ENCODE data around the gene ZMIZ2. TPM values are rescaled to one million over a fixed set of nuclear protein-coding genes. Genes with fewer than 3 reads are reported as not detected.

The ZMIZ2 gene
- total RNA-seq, 1 donor from 2014 or later, result 53.0 TPM

DNA sequence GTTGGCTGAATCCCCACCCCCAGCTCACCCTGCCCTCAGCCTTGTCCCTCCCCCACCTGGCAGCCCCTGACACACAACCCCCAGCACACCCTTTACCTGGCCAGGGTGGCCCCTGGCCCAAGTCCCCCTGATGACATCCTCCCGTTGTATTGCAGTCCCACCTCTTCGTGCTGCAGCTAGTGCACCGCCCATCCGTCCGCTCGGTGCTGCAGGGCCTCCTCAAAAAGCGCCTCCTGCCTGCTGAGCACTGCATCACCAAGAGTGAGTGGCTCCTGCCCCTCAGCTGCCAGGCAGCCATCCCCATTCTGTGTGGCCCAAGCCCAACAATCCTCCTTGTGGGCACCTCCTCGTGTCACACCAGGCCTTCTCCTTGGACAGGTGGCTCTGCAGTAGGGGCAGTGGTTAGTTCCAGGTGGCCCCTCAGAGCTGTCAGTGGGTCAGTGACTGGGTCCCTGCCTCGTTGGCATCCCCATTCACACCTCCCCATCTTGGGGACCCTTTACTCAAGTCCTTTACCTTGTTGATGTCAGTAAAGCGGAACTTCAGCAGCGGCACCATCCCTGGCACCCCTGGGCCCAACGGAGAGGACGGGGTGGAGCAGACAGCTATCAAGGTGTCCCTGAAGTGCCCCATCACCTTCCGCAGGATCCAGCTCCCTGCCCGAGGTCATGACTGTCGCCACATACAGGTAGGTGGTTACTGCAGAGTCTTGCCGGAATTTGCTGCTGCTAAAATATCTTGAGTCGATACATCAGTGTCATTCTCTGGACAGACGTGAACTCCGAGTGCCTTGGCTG lies 14.3 kb downstream of the ZMIZ2 start:
- Histone ChIP-seq H3K27me3 (ENCODE audit: control insufficient read depth, insufficient read depth, low read length) (no peaks in the 10 kb centered on the region), H3K4me3 (ENCODE audit: low read depth, low read length) (no peak overlapping the region), H3K36me3 (ENCODE audit: control insufficient read depth, insufficient read depth, low read length) (peaks cover 3% of the 10 kb centered on the region)
- no peak for DNase-seq (ENCODE audit: low read depth)
- TF ChIP-seq, protein P1, sequence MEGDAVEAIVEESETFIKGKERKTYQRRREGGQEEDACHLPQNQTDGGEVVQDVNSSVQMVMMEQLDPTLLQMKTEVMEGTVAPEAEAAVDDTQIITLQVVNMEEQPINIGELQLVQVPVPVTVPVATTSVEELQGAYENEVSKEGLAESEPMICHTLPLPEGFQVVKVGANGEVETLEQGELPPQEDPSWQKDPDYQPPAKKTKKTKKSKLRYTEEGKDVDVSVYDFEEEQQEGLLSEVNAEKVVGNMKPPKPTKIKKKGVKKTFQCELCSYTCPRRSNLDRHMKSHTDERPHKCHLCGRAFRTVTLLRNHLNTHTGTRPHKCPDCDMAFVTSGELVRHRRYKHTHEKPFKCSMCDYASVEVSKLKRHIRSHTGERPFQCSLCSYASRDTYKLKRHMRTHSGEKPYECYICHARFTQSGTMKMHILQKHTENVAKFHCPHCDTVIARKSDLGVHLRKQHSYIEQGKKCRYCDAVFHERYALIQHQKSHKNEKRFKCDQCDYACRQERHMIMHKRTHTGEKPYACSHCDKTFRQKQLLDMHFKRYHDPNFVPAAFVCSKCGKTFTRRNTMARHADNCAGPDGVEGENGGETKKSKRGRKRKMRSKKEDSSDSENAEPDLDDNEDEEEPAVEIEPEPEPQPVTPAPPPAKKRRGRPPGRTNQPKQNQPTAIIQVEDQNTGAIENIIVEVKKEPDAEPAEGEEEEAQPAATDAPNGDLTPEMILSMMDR (IDR thresholded peaks at IDR 0.05; ENCODE audit: insufficient read depth, low read length, poor library complexity, severe bottlenecking), result no peak

DNA sequence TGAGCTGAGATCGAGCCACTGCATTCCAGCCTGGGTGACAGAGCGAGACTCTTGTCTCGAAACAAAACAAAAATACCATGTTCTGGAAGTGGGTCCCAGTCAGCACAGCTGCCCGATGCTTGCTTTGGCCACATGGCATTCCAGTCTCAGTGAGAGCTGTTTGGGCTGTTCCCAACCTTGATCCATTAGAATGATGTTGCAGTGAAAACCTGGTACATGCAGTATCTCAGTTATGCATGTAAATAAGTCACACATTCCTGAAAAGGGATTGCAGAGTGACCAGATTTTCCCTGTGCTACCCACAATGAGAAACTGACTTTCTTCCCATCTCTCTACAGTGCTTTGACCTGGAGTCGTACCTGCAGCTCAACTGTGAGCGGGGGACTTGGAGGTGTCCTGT lies 15.4 kb downstream of the ZMIZ2 start:
- Histone ChIP-seq H3K4me3 (ENCODE audit: low read depth, low read length) (no peak overlapping the region), H3K36me3 (ENCODE audit: control insufficient read depth, insufficient read depth, low read length) (peaks cover 3% of the 10 kb centered on the region), H3K27me3 (ENCODE audit: control insufficient read depth, insufficient read depth, low read length) (no peaks in the 10 kb centered on the region)
- DNase-seq (ENCODE audit: low read depth), result no peak
- TF ChIP-seq, protein P1 (IDR thresholded peaks at IDR 0.05; ENCODE audit: insufficient read depth, low read length, poor library complexity, severe bottlenecking), result no peak

DNA sequence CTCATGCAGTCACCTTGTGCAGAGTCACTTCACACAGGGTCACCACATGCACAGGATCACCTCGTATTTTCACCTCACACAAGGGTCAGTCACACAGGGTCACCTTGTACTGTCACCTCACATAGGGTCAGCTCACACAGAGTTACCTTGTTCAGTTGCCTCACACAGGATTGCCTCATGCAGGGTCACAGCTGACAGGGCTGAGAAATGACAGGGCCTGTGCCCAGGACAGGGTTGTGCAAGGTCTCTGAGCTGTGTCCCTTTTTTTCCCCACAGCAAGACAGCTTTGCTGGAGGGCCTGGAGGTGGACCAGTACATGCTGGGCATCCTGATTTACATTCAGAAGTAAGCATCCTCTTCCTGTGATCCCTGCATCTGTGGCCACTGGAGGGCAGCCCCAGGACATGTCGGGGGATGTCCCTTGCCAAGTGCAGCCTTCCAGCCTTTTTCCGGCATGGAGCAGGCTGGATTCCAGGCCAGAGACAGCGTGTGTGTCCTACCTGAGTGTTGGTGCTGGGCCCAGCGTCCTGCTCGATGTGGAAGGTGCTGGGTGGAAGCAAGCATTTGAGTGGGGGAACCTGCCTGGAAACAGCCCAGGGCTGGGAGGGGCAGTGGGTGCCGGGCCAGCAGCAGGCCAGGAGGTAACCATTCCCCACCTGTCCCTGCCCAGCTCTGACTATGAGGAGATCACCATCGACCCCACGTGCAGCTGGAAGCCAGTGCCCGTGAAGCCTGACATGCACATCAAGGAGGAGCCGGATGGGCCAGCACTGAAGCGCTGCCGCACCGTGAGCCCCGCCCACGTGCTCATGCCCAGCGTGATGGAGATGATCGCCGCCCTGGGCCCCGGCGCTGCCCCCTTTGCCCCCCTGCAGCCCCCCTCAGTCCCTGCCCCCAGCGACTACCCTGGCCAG lies 16.3 kb downstream of the ZMIZ2 start:
- Histone ChIP-seq H3K4me3 (ENCODE audit: low read depth, low read length) (no peak overlapping the region), H3K36me3 (ENCODE audit: control insufficient read depth, insufficient read depth, low read length) (peaks cover 3% of the 10 kb centered on the region), H3K27me3 (ENCODE audit: control insufficient read depth, insufficient read depth, low read length) (no peaks in the 10 kb centered on the region)
- TF ChIP-seq, protein P1 (IDR thresholded peaks at IDR 0.05; ENCODE audit: insufficient read depth, low read length, poor library complexity, severe bottlenecking), result no peak
- no peak for DNase-seq (ENCODE audit: low read depth)

DNA sequence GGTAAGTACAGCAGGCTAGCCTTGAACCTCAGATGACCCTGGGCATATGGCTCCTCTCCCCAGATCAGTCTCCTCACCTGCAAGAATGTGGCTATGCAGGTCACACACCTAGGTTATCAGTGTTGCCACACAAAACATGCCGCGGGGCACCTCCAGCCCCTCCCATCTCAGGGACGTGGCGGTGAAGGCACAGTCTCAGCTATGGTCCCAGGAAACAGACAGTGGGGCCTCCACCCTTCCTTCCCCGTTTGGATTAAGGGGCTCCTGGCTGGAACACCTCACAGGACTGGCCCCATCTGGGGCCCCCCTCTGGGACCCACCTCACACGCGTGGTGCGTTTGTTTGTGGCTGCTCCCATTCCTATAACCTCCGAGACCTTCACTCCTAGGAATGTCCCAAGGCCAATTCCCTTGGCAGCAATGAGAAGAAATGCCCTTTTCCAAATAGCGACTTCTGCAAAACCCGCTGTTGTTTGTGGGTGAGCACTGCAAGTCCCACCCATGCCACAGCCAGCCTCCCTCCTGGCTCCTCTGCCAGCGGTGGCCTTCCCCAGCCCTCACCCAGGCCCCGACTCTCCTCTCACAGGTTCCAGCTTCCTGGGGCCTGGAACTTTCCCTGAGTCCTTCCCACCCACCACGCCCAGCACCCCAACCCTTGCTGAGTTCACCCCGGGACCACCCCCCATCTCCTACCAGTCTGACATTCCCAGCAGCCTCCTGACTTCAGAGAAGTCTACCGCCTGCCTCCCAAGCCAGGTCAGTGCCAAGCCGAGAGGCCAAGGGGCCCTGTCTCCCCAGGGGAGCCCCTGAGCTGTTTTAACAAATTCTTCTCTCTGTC lies 17.1 kb downstream of the ZMIZ2 start:
- H3K36me3 ChIP-seq (ENCODE audit: control insufficient read depth, insufficient read depth, low read length), result peaks cover 3% of the 10 kb centered on the region
- TF ChIP-seq, protein P1 (IDR thresholded peaks at IDR 0.05; ENCODE audit: insufficient read depth, low read length, poor library complexity, severe bottlenecking), result no peak
- DNase-seq (ENCODE audit: low read depth), result no peak
- no peaks in the 10 kb centered on the region for H3K27me3 ChIP-seq (ENCODE audit: control insufficient read depth, insufficient read depth, low read length)
- no peak overlapping the region for H3K4me3 ChIP-seq (ENCODE audit: low read depth, low read length)

DNA sequence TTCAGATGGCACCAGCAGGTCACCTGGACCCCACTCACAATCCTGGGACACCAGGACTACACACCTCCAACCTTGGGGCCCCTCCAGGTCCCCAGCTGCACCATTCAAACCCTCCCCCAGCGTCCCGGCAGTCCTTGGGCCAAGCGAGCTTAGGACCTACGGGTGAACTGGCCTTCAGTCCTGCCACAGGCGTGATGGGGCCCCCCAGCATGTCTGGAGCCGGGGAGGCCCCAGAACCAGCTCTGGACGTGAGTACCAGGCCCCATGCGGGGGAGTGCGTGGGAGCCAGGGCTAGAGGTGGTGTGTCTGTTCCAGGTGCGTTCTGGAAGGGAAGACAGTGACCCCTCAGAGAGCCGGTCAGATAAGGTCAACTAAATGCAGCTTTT lies 17.8 kb downstream of the ZMIZ2 start:
- TF ChIP-seq, protein P1 (IDR thresholded peaks at IDR 0.05; ENCODE audit: insufficient read depth, low read length, poor library complexity, severe bottlenecking), result no peak
- DNase-seq (ENCODE audit: low read depth), result no peak
- H3K36me3 ChIP-seq (ENCODE audit: control insufficient read depth, insufficient read depth, low read length), result peaks cover 2% of the 10 kb centered on the region
- H3K4me3 ChIP-seq (ENCODE audit: low read depth, low read length), result no peak overlapping the region
- no peaks in the 10 kb centered on the region for H3K27me3 ChIP-seq (ENCODE audit: control insufficient read depth, insufficient read depth, low read length)
